ENCODE data around the gene SPOCK1. TPM values are rescaled to one million over a fixed set of nuclear protein-coding genes. Genes with fewer than 3 reads are reported as not detected.

SPOCK1 gene
- total RNA-seq, 1 experiment from 2014 or later, result 10.9 TPM

GRCh38 chr5:137172258-137172657 is 326.9 kb downstream of the SPOCK1 start:
- no peak overlapping the region for H2BK12ac ChIP-seq (ENCODE audit: insufficient read length, low read depth, low read length)
- no peak overlapping the region for H3K4me2 ChIP-seq (ENCODE audit: insufficient read depth, insufficient read length, low read length)
- H3K79me1 ChIP-seq (ENCODE audit: insufficient read depth, low read depth, low read length, poor library complexity, severe bottlenecking), result no peaks in the 10 kb centered on the region
- no peak overlapping the region for H2BK15ac ChIP-seq (ENCODE audit: low read depth, low read length)
- H3T11ph ChIP-seq (ENCODE audit: low read length), result no peak overlapping the region
- no peak overlapping the region for H3K27ac ChIP-seq (ENCODE audit: insufficient read length, low read depth, low read length)
- DNase-seq, result no peak
- Mint-ChIP-seq H3K27ac (no peak overlapping the region), H3K9me3 (no peaks in the 10 kb centered on the region), H3K36me3 (ENCODE audit: insufficient read depth in 1 of 3, low read depth in 3 of 3) (no peaks in the 10 kb centered on the region), H3K4me3 (no peak overlapping the region), H3K27me3 (ENCODE audit: low read depth) (no peaks in the 10 kb centered on the region), H3K4me1 (peaks cover 1 to 2% of the 10 kb centered on the region in 2 experiments; a peak in 3 of 4 replicates)
- no peaks in the 10 kb centered on the region for H3K4me1 ChIP-seq (ENCODE audit: insufficient read depth, low read length)
- no peak overlapping the region for H4K91ac ChIP-seq (ENCODE audit: insufficient read length, low read depth, low read length)
- TF ChIP-seq CTCF (conservative IDR thresholded peaks at IDR 0.05), result no peak
- no peaks in the 10 kb centered on the region for H3K9me3 ChIP-seq (ENCODE audit: control insufficient read depth, low read depth, low read length)
- no peaks in the 10 kb centered on the region for H4K20me1 ChIP-seq (ENCODE audit: control insufficient read depth, insufficient read depth, insufficient read length)
- H3K27me3 ChIP-seq (ENCODE audit: insufficient read depth, low read length), result no peaks in the 10 kb centered on the region
- H2BK120ac ChIP-seq (ENCODE audit: low read depth, low read length, poor library complexity, severe bottlenecking), result no peak overlapping the region
- H4K8ac ChIP-seq (replicated peaks; ENCODE audit: insufficient read length, low read depth, low read length), result no peak overlapping the region
- H3K9ac ChIP-seq (ENCODE audit: extremely low read depth, insufficient read length, low read length), result no peak overlapping the region
- no peak overlapping the region for H2BK20ac ChIP-seq (ENCODE audit: low read depth, low read length, poor library complexity, severe bottlenecking)
- H2AK5ac ChIP-seq (ENCODE audit: insufficient read length, low read length), result no peak overlapping the region
- H3K18ac ChIP-seq (ENCODE audit: insufficient read length, low read depth, low read length), result no peak overlapping the region
- H3K4ac ChIP-seq (ENCODE audit: low read depth, low read length), result no peak overlapping the region
- no peak overlapping the region for H4K5ac ChIP-seq (ENCODE audit: insufficient read length, low read depth, low read length)
- WGBS (ENCODE audit: extremely low coverage, insufficient read length, low lambda C conversion rate), result no CpG with 5 or more reads among the region's 2 CpGs
- H2BK5ac ChIP-seq (ENCODE audit: insufficient read length, low read length), result no peak overlapping the region
- no peak overlapping the region for H3K23ac ChIP-seq (ENCODE audit: insufficient read length, low read depth, low read length)
- H3K79me2 ChIP-seq (ENCODE audit: insufficient read depth, low read length), result no peaks in the 10 kb centered on the region
- H3K14ac ChIP-seq (ENCODE audit: insufficient read depth, low read length), result no peak overlapping the region
- H2AFZ ChIP-seq (ENCODE audit: low read length), result no peak overlapping the region
- no peak overlapping the region for H3K56ac ChIP-seq (ENCODE audit: insufficient read length, low read depth, low read length)
- no peaks in the 10 kb centered on the region for H3K23me2 ChIP-seq (ENCODE audit: insufficient read length, low read depth, low read length, poor library complexity, severe bottlenecking)

All from H9 (cell line).